SKM-1 treated with dmso at 0.1 percent for 144 hours (cell line): ENCODE results near the gene PLCB1.

Source experiments
- DNase-seq: peaks from one replicate; lab custom pipeline; 2025; ENCODE audit not compliant: unreplicated experiment; lab: John Stamatoyannopoulos, UW

The PLCB1 gene

DNA sequence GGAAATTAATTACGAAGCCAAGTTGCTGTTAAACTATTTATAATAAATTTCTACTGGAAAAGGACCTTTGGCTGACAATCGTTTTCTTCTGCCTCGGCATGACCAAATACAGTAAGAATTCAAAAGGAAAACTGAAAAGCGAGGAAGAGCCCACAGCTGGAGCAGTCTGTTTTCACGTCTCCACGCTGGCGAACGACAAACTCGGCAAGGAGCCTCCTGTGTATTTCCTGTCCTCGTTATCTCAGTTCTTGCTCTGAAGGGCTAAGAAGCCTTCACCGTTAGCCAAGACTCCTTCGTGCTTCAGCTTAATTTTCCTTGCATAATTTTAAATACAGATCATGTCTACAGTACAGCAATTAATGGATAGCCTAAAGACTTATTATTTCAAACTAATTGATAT lies 722.5 kb downstream of the PLCB1 start:
- DNase-seq, result no peak

DNA sequence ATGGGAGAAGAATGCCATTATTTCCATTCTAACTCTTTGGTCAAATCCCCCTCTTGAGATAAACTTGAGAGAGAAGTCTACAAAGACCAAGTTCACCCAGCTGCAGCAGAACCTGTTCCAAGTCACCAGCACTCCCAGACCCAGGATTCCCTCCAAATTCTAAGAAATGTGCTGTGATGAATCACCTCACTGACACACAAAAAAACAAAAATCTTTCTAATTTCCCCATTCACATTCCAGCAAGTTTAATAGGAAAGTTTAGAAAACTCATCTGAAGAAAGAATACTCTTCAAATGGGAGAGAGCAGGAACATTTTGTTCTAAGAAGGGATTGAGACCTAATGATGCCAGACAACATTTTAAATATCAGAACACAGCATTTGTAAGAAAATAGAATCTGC lies 723.2 kb downstream of the PLCB1 start:
- DNase-seq, result no peak

DNA sequence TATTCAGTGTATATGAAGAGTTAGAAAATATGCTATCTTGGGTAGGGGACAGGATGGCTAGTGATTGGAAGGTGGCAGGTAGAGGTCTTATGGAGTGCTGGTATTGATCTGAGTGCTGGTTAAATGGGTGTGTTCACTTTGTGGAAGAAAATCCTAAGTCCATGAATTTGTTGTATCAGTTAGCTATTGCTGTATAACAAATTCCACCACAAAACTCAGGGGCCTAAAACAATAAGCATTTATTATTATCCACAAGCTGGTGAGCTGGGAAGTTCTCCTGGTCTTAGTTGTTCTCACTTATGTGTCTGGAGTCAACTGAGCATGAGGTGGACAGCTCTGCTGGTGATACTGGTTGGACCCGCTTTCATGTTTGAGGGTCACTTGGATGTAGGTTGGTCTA lies 724.6 kb downstream of the PLCB1 start:
- no peak for DNase-seq

DNA sequence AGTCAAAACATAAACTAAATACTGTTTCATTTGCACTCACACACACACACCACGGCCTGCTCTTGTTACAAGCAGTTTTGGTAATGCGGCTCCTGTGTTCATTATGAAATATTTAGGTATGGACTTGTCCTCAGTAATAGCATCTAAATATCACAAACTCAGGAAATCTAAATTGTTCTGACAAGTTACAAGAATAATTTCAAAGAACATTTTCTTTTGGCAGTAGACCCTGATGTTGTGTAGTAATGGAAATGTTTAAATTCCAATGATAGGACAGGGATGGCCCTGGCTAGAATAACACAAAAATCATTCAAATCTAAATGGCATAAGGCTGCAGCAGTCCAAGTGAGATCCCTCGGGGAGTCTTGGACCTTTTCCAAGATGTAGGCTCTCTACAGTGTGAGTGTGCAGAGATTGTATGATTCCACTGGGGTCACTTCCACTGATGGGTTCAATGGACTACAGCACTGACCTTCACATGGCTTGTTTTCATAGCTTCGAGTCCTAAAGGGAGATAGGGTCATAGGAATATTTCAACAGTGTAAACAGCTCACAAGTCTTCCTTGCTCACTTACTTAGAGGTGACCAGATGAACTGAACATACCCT lies 726.2 kb downstream of the PLCB1 start:
- no peak for DNase-seq

DNA sequence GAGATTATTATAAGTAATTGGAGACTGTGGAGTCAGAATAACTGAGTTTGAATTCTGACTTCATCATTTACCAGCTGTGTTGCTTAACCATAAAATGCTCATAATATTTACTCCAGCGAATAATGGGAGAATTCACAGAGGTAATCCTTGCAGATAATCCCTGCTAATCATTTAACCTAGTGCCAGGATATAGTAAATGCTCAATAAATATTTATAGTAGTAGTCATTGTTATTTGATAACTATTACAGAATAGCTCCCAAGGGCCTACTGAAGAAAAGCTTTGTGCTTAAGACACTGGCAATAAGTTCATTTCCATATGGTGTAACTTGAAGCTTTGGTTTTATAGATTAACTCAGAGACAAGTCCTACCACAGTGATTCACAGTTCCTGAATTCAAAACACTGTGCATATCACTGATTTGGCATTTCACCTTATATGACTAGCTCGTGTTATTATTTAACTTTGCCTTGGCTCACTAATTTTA lies 728.0 kb downstream of the PLCB1 start:
- DNase-seq, result no peak

DNA sequence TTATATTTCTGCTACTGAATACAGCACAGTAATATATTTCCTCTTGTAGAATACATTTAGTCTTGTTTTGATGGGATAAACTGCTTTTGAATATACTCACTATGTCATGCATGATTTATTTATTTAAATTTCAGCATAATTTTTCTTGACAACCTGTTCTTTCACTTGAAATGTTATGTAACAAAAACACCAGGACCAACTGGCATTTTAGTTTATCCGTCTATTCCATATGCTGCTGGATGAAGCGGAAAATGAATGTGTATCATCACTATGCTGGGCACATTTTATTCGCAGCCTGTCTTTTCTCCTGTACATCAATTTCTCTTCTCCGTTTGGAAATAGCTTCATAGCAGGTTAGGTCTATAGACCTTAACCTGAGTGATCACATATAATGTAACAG lies 730.0 kb downstream of the PLCB1 start:
- DNase-seq, result no peak

DNA sequence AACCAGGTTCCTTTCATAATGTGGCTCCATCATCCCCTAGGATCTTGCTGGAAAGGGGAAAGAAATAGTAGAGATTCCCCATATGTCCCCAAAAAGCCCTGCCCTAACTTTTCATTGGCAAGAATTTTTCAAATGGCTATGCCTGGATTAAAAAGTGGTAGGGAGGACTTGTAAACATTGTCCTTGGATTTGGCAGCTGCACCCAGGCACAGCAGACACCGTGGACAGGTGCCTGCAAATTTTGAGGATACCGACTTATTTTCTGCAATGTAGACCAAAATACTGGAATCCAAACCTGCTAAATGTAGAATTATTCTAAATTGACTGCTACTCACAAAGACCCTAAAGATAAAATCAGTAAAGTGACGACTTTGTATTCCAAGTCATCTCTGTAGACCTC lies 733.6 kb downstream of the PLCB1 start:
- DNase-seq, result no peak

DNA sequence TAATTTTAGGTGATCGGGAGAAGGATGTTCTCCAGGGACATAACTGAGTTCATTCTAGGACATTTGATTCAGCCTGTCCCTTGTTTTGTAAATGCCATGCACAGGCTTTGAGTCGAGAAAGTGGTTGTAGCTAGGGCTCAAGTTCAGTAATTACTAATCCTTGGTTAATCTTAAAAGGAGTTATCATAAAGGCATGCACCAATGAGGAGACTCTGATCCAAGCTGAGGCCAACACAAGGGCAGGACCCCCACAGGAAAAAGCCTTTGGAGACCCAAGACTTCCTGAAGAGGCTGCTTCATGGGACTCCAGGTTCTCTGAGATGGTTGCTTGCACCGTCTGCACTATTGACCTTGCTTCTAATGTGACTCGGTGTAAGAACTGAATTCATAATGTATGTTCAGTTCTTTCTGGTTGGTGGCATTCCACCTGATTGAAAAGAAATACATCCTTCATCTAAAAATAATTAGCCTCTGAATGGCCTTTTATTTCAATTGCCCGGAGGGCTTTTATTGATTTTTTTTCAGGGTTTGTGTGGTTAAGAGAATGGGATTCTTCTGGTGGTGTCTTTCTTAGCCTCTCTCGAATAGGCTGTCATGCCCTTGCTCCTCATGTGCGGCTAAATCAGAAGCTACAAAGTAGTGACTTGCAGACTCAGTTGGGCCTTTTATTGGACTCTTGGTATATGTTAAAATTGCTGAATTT lies 735.1 kb downstream of the PLCB1 start:
- no peak for DNase-seq

DNA sequence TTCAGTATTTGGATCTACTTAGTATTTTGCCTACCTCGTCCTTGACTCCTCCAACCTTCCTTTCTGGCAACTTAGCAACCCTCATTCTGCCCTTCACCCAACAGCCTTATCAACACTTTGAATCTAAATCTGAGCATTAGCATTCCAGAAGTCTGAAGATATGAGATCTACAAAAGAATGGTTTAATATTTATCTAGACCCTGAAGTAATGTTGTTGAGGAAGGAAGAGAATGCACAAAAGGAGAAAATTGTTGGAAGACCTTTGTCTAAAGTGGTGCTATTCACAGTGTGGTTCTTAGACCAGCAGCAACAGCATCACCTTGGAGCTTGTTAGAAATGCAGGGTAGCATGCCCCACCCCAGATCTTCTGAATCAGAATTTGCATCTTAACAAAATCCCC lies 738.6 kb downstream of the PLCB1 start:
- DNase-seq, result no peak

DNA sequence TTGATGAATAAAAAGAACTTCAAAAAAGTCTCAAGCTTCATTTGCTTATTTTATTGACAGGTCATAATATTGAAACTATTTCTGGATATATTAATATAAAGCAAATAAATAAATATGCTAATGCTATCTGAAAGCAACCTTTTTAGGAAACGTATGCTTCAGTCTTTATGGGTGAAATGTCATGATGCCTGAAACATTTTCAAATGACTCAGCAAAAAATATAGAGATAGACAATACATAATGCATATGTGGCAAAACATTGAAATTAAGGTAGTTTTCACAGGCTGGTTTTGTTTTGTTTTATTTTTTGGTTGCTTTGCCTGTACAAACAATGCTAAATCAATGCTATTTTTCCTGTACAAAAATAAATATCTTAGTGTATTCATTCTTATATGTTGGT lies 742.4 kb downstream of the PLCB1 start:
- DNase-seq, result no peak

DNA sequence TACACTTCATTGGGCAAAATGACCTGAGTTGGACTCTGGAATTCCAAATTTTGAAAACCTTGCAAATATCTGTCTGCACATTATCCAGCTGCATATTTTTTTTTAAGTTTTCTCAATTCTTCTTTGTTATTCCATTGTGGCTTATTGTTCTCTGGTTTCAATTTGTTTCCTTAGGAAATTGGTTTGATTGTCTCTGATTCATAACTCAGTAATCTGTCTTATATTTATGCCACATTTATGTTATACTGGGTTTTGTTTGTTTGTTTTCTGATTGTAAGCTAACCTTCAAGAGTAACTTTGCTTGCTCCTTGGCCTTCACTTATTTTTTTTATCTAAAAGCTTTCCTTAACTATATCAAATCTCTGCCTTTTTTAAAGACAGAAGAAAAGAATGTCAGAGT lies 743.5 kb downstream of the PLCB1 start:
- DNase-seq, result no peak

DNA sequence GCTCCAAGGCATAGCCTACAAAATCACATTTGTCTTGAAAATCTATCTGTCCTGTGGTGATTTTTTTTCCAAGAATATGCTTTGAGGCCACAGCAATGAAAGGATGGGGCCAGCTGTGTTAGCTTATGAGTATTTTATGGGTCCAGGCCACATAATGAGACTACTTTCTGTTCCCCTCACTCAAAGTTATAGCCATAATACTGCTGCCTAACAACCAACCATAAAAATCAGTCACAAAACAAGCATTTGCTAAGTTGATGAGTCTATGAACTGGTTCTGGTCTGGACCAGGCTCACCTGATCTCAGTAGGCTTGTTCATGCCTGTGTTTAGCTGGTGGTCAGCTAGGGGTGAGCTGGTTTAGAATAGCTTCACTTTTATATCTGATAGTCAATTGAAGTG lies 744.3 kb downstream of the PLCB1 start:
- DNase-seq, result no peak

DNA sequence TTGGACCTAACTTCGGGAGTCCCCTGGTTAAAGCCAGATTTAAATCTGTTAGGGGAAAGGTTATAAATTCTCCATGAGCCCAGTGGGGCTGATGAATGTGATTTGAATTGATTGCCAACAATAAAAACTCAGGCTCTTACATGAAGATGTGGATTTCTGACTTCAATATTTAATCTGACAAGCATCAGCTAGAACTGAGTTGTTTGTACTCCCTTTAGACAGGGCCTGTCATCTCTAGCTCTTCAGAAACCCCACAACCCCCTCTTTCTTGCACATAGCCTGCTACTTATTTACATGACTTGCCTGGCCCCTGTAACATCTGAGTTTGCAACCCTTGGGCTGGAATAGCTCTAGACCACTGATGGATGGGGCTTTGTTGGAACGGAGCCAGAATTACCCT lies 745.2 kb downstream of the PLCB1 start:
- no peak for DNase-seq

DNA sequence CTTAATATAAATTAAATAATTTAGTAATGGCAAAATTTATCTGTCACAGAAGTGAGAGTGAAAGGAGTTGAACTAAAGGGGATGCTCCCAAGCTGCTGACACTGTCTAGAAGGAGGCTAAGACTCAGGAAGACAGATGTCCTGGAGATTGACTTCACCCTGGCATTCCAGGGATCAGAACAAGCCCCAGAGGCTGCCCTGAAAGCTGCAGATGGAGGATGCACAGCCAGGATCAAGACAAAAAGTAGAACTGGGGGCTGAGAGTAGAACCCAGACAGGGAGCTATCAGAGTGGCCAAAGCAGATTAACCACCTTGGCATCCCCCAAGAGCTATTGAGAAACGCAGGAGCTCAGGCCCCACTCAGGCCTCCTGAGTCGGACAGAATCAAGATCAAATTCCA lies 747.6 kb downstream of the PLCB1 start:
- no peak for DNase-seq

DNA sequence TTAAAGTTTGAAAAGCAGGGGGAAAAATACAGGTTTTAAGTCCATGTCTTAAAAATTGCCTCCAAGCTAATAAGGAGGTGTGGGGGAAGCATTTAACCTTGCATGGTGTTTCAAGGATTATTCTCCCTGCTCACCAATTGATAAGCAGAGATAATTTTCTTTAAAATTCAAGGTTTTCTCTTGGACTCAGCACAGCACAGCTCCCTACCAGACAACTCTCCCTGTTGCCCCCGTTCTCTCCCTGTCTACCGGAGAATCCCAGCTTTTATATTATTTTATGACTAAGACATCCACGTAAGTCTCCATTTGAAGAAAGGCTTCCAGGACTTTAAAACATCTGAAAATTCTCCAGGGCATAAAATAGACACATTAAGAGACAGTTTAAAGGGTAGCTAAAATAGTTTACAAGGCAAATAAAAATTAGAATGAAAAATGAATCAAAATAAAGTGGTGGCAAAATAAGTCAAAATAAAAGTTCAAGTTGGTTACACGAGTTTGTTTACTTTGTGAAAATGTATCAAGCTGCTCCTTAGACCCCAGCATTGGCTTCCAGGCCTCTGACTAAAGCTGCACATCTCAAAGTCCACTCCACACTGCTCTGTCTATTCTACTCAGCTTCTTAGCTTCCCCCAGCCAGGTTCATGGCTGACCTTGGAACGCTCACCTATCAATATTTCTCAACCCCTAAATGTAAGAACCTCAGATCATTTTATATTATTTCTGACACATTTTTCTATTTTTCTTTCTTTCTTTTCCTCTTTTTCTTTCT lies 748.2 kb downstream of the PLCB1 start:
- DNase-seq, result no peak

DNA sequence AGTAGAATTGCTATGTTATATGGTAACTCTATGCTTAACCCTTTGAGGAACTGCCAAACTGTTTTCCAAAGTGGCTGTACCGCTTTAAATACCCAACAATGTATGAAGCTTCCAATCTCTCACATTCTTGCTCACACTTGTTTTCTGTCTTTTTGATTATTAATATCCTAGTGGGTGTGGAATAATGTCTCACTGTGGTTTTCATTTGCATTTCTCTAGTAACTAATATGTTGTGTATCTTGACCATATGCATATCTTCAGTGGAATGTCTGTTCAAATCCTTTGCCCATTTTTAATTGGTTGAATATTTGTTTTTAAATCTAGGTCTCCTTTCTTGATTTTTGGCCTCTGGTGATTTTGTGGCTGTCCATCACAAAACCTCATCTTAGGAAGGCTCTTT lies 759.0 kb downstream of the PLCB1 start:
- DNase-seq, result no peak

DNA sequence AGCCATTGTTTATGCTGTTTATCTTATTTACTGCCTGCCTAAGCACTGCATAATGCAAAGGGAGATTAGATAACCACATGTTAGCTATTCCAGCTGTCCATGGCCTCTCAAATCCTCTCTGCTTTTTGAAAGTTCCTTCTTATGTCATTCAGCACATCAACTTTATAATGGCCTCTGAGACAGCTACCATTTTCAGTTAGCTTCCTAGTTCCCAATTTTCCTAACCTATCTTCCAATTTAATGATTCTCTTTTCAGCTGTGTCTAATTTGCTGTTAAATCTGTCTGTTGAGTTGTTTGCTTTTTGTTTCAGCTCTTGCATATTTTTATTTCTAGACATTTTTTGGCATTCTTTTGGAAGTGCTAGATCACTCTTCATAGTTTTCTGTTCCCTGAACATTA lies 763.4 kb downstream of the PLCB1 start:
- DNase-seq, result no peak

DNA sequence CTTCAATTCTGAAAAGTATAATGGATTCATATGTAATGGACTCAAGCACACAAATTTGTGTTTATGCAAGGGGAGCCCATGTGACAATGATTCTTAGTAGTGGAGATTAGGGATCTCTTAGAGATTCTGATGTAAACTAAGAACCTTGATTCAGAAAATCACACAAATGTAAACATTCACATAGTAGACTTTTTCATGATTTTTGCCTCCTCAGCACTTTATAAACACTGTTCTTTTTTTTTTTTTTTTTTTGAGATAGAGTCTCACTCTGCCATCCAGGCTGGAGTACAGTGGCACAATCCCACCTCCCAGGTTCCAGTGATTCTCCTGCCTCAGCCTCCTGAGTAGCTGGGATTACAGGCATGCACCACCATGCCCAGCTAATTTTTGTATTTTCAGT lies 766.8 kb downstream of the PLCB1 start:
- no peak for DNase-seq

DNA sequence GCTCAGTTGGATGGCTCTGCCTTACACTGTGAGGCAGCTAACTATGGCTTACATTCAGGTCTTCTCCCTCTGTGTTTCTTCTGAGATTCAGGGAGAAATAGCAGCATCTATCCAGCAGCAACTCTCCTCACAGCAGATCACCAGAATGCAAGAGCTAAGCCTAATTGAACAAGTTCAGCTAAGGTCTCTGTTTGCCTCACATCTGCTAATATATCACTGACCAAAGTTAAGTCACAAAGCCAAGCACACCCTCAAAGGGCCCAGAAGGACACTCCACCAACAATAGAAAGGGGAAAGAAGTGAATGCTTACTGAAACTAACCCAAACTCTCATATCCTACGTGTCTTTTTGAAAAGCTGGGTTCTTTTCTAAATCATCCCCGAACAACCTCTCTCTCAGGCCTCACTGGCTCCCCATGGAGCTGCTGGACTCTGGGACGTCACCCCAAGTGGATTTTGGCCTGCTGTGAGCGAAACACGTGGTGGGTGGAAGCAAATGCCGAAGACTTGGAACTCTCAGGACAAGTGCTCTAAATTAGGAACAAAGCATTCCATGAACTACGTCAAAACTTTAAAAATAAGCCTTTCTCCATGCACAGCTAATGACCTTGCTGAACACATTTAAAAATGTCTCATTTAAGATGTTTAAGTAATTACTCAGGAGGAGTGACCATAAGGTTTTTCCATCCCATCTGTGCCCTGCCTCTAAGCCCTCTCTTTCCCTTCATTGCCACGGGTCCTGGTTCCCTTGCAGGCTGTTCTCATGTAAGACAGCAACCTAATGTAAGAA lies 769.4 kb downstream of the PLCB1 start:
- DNase-seq, result no peak

DNA sequence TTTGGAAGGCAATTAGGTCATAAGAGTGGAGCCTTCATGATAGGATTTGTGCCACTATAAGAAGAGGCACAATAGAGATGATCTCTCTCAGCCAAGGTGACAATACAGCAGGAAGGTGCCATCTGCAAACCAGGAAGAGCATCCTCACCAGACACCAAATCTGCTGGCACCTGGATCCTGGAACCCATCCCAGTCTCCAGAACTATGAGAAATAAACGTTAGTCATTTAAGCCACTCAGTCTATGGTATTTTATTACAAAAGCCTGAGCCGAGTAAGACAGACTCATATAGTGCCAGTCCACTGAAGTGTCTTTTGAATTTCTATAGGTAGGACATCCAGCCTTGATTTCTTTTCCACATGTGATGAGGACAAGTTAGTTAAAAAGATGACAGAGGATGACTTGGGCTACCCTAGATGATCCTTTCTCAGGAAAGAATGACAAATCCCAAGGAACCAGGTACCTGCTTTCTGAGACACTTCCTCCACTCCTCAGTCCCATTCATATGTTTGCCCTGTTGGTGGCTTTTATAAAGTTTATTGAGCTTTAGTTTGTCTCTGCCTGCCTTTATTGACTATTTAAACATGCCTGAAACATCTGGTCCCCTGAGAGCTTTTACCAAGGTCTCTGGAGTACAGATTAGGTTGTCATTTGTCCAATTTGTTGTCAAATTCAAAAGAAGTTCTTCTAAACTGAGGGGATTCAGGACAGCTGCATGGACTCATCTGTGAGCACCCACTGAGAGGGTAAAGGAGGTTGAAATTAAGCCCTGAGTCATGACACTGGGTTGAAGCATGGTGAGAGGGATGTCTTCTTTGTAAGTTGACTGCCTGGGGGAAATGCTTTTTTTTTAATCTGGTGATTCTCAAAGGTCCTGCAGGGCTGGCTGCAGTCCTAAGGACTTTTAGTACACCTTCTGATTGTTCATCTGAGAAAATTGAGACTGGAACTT lies 771.9 kb downstream of the PLCB1 start:
- no peak for DNase-seq
